BLaER1 treated with 17β-estradiol and CSF1 and Interleukin-3, amounts not matched to agents 10 nM and 100 nM (cell line): ENCODE measurements around the gene RAB34.
A peak's percentile ranks its signal among the peaks of the same experiment; 100 is the strongest.
"Not testable (repeated sequence)": the region's sequence is repeated elsewhere in the genome, so short reads cannot be mapped to it uniquely, and the experiment has no call there.

Experiments
- H3K27ac ChIP-seq, 11 experiments: shearing (Covaris generic); formaldehyde crosslinking; 2 replicates each; pipeline ENCODE4 v1.8.1; 2022
- H3K27me3 ChIP-seq, 11 experiments: shearing (Covaris generic); formaldehyde crosslinking; 2 replicates each; pipeline ENCODE4 v1.8.1; 2022
- H3K36me3 ChIP-seq, 11 experiments: shearing (Covaris generic); formaldehyde crosslinking; 2 replicates each; pipeline ENCODE4 v1.8.1; 2022
- H3K4me1 ChIP-seq, 10 experiments: shearing (Covaris generic); formaldehyde crosslinking; 2 replicates each; pipeline ENCODE4 v1.8.1; 2022
- H3K4me2 ChIP-seq, 11 experiments: shearing (Covaris generic); formaldehyde crosslinking; 2 replicates each; pipeline ENCODE4 v1.8.1; 2022
- H3K4me3 ChIP-seq, 10 experiments: shearing (Covaris generic); formaldehyde crosslinking; 2 replicates each; pipeline ENCODE4 v1.8.1; 2022
- H3K9ac ChIP-seq, 11 experiments: shearing (Covaris generic); formaldehyde crosslinking; 2 replicates each; pipeline ENCODE4 v1.8.1; 2022
- H3K9me3 ChIP-seq, 11 experiments: shearing (Covaris generic); formaldehyde crosslinking; replicated peaks in 1 of 11; 2 replicates each; pipeline ENCODE4 v1.8.1; 2022
- H4K20me1 ChIP-seq, 11 experiments: shearing (Covaris generic); formaldehyde crosslinking; 2 replicates each; pipeline ENCODE4 v1.8.1; 2022
- Cebpa-rat ChIP-seq, 11 experiments: shearing (Covaris generic); IDR thresholded peaks; 2 replicates each; pipeline ENCODE4 v1.8.1; 2022

Gene RAB34

DNA sequence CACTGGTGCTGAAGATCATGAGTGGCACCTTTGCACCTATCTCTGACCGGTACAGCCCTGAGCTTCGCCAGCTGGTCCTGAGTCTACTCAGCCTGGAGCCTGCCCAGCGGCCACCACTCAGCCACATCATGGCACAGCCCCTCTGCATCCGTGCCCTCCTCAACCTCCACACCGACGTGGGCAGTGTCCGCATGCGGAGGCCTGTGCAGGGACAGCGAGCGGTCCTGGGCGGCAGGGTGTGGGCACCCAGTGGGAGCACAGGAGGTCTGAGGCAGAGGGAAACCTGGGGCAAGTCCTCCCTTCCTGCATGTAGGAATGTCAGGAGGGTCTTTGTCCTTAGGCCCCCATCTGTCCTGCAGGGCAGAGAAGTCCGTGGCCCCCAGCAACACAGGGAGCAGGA is 19.6 kb upstream of the RAB34 start:
- Histone ChIP-seq H3K36me3 (peaks cover 0 to 15% (median 5%) of the 10 kb centered on the region in 11 experiments; a peak in 7 of 22 replicates), H3K27me3 (no peaks in the 10 kb centered on the region), H3K4me3 (0 out of 20 replicates have a peak overlapping the region, but pooled peaks of 2 of the 10 experiments have one; percentile 1 to 9), H3K9me3 (peaks cover 0 to 35% (median 6%) of the 10 kb centered on the region in 11 experiments; a peak in 14 of 22 replicates), H4K20me1 (no peaks in the 10 kb centered on the region), H3K9ac (peak overlapping the region in 7 of 11 experiments; percentile 34 to 72 (median 64); a peak in 12 of 22 replicates), H3K4me2 (peak overlapping the region; percentile 64 to 100 (median 96); a peak in 21 of 22 replicates), H3K27ac (peak overlapping the region in 9 of 11 experiments; percentile 35 to 95 (median 90); a peak in 18 of 22 replicates), H3K4me1 (peaks cover 47 to 69% (median 65%) of the 10 kb centered on the region in 10 experiments)
- no peak for TF ChIP-seq Cebpa-rat (IDR thresholded peaks at IDR 0.05)

GRCh38 chr17:28735913-28736769 is 18.5 kb upstream of the RAB34 start:
- H3K9ac ChIP-seq, H3K27ac ChIP-seq, H4K20me1 ChIP-seq, H3K4me2 ChIP-seq, H3K27me3 ChIP-seq, H3K4me3 ChIP-seq: not testable (repeated sequence)
- peaks cover 0 to 15% (median 5%) of the 10 kb centered on the region in 11 experiments; a peak in 7 of 22 replicates for H3K36me3 ChIP-seq
- H3K4me1 ChIP-seq: peaks cover 35 to 57% (median 54%) of the 10 kb centered on the region in 10 experiments
- peaks cover 0 to 35% (median 6%) of the 10 kb centered on the region in 11 experiments; a peak in 14 of 22 replicates for H3K9me3 ChIP-seq

- peak overlapping the region in 2 of 11 experiments; percentile 17 to 34; a peak in 3 of 22 replicates for H3K27ac ChIP-seq
- no peak for TF ChIP-seq Cebpa-rat (IDR thresholded peaks at IDR 0.05)
These were observed 17.6 kb upstream of the RAB34 start for GRCh38 chr17:28735242-28735722.

DNA sequence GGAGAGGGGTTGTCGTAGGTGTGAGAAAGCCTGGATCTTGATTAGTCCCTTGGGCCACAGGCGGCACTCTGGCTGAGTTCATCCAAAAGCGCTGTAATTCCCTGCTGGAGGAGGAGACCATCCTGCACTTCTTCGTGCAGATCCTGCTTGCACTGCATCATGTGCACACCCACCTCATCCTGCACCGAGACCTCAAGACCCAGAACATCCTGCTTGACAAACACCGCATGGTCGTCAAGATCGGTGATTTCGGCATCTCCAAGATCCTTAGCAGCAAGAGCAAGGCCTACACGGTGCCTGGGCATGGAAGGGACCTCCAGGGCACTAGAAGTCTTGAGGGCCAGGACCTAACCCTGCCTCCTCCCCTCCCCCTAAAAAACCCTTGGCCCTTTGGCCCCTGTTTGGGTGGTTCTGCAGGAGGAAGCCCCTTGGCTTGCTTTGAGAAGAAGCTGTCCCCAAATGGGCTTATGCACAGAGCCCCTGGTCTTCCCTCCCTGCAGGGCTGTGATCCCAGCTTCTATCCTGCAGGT is 17.1 kb upstream of the RAB34 start:
- H3K9ac ChIP-seq: no peak overlapping the region
- peak overlapping the region in 2 of 11 experiments; percentile 17 to 34; a peak in 3 of 22 replicates for H3K27ac ChIP-seq
- H3K4me2 ChIP-seq: peak overlapping the region in 10 of 11 experiments; percentile 5 to 26 (median 12); a peak in 8 of 22 replicates
- H3K9me3 ChIP-seq: peaks cover 0 to 23% (median 6%) of the 10 kb centered on the region in 11 experiments; a peak in 13 of 22 replicates
- H3K4me3 ChIP-seq: no peak overlapping the region
- TF ChIP-seq Cebpa-rat (IDR thresholded peaks at IDR 0.05): no peak
- H3K36me3 ChIP-seq: peaks cover 0 to 15% (median 5%) of the 10 kb centered on the region in 11 experiments; a peak in 6 of 22 replicates
- peaks cover 32 to 52% (median 48%) of the 10 kb centered on the region in 10 experiments for H3K4me1 ChIP-seq
- H4K20me1 ChIP-seq: no peaks in the 10 kb centered on the region
- H3K27me3 ChIP-seq: no peaks in the 10 kb centered on the region

More at GRCh38 chr17:28735242-28735722, 17.6 kb upstream of the RAB34 start:
- H3K4me3 ChIP-seq: no peak overlapping the region
- peaks cover 0 to 28% (median 6%) of the 10 kb centered on the region in 11 experiments; a peak in 14 of 22 replicates for H3K9me3 ChIP-seq
- no peaks in the 10 kb centered on the region for H3K27me3 ChIP-seq
- H3K4me2 ChIP-seq: peak overlapping the region in 9 of 11 experiments; percentile 5 to 26 (median 10); a peak in 7 of 22 replicates
- peaks cover 0 to 15% (median 5%) of the 10 kb centered on the region in 11 experiments; a peak in 7 of 22 replicates for H3K36me3 ChIP-seq
- no peaks in the 10 kb centered on the region for H4K20me1 ChIP-seq
- H3K4me1 ChIP-seq: peaks cover 29 to 52% (median 48%) of the 10 kb centered on the region in 10 experiments
- H3K9ac ChIP-seq: no peak overlapping the region

DNA sequence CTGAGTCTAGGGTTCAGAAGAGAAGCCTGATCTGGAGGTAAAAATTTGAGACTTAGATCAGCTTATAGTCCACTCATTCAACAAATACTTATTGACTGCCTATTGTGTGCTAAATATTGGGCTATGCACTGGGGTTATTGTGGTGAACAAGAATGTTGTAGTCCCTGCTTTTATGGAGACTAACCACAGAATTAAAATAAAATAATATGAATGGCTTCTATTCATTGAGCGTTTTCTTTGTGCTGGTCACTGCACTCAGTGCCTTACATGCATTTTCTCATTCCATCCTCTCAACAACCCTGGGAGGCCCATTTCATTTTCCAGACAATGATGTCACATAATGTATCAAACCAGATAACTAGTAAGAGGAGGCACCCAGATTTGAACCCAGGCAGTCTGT is 15.7 kb upstream of the RAB34 start:
- H3K9ac ChIP-seq: no peak overlapping the region
- no peak for TF ChIP-seq Cebpa-rat (IDR thresholded peaks at IDR 0.05)
- H3K27ac ChIP-seq: no peak overlapping the region
- no peaks in the 10 kb centered on the region for H4K20me1 ChIP-seq
- H3K27me3 ChIP-seq: no peaks in the 10 kb centered on the region
- no peak overlapping the region for H3K4me3 ChIP-seq
- peaks cover 0 to 9% (median 5%) of the 10 kb centered on the region in 11 experiments; a peak in 12 of 22 replicates for H3K9me3 ChIP-seq
- H3K36me3 ChIP-seq: peaks cover 0 to 15% (median 5%) of the 10 kb centered on the region in 11 experiments; a peak in 6 of 22 replicates
- peaks cover 28 to 46% (median 42%) of the 10 kb centered on the region in 10 experiments for H3K4me1 ChIP-seq
- H3K4me2 ChIP-seq: no peak overlapping the region

DNA sequence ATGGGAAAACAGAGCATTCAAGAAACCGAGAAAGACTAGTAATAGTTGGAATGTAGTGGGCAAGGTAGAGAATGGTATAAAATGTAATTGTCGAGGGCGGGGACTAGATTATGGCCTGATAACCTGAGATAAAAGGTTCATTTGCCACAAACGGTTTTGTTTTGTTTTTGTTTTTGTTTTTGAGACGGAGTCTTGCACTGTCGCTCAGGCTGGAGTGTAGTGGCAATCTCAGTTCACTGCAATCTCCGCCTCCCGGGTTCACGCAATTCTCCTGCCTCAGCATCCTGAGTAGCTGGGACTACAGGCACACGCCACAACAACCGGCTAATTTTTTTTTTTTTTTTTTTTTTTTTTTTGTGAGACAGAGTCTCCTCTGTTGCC is 12.3 kb upstream of the RAB34 start:
- no peaks in the 10 kb centered on the region for H3K9me3 ChIP-seq
- peaks cover 0 to 10% (median 4%) of the 10 kb centered on the region in 11 experiments; a peak in 11 of 22 replicates for H3K36me3 ChIP-seq
- H3K4me2 ChIP-seq: peak overlapping the region; percentile 77 to 100 (median 99); a peak in 20 of 22 replicates
- H3K4me3 ChIP-seq: peak overlapping the region in 2 of 10 experiments; percentile 68 to 79; a peak in 3 of 20 replicates
- peak overlapping the region in 8 of 11 experiments; percentile 49 to 90 (median 82); a peak in 15 of 22 replicates for H3K27ac ChIP-seq
- TF ChIP-seq Cebpa-rat (IDR thresholded peaks at IDR 0.05): no peak
- H4K20me1 ChIP-seq: peaks cover under 1 to 10% (median 9%) of the 10 kb centered on the region in 11 experiments; a peak in 18 of 22 replicates
- peaks cover 34 to 48% (median 45%) of the 10 kb centered on the region in 10 experiments for H3K4me1 ChIP-seq
- no peaks in the 10 kb centered on the region for H3K27me3 ChIP-seq
- H3K9ac ChIP-seq: peak overlapping the region in 6 of 11 experiments; percentile 72 to 97 (median 86); a peak in 8 of 22 replicates

DNA sequence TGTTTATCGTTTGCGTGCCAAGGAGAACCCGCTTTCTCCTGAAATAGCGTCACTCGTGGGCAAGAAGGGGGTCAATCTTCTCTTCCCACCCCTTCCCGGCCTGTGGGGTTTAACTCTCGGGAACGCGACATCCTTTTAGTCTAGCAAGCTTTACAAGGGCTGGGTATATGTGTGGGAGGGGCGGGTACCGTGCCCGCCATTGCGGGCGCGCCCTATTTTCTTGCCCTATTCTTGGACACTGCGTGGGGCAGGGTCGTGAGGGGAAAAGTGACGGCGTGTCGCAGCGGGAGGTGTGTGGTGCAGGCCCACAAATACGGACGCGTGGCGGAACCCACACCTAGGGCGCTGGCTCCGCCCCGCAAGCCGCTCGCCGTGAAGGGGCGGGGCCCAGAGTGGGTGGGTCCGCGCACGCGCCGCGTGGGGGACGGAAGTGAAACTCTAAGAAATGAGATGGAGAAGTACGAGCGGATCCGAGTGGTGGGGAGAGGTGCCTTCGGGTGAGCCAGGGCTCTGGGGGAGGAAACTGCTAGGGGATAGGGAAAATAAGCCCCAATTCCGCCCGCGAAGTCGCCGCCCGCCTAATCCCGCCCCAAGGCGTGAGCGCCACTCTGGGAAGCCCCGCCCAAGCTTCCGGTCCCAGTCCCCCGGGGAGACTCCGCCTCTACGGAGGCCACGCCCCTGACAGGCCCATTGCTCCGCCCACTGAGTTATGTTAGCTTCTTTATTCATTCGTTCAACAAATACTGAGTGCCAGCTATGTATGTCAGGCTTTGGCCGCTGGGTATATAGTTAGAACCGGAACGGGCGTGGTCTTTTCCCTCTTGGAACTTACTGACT is 10.9 kb upstream of the RAB34 start, which contains the start of gene NEK8:
Gene NEK8 (plus strand): TSS at position 425 of the 837 bp plus-strand sequence. CDS start 26 bp downstream, at position 451.
- Histone ChIP-seq H3K36me3 (peaks cover 12 to 15% (median 14%) of the 10 kb centered on the region in 11 experiments), H4K20me1 (peaks cover 14 to 24% (median 22%) of the 10 kb centered on the region in 11 experiments; a peak in 21 of 22 replicates), H3K4me2 (peak within 1 kb of the TSS; percentile 85 to 100 (median 100)), H3K9me3 (no peaks in the 10 kb centered on the region), H3K27me3 (no peaks in the 10 kb centered on the region), H3K4me1 (peaks cover 46 to 56% (median 51%) of the 10 kb centered on the region in 10 experiments), H3K4me3 (peak within 1 kb of the TSS; percentile 63 to 87 (median 78)), H3K27ac (peak within 1 kb of the TSS; percentile 49 to 93 (median 83); a peak in 21 of 22 replicates), H3K9ac (peak within 1 kb of the TSS; percentile 72 to 99 (median 93))
- no peak for TF ChIP-seq Cebpa-rat (IDR thresholded peaks at IDR 0.05)
